Neural cell (in vitro differentiated cells): ENCODE results near the gene CFAP47.

ENCODE experiments used
- EP300 ChIP-seq: fragments of 450-650 bp; conservative IDR thresholded peaks from 2 replicates; pipeline ENCODE4 v1.6.1; 2014; ENCODE audit warnings: antibody characterized with exemption, mild to moderate bottlenecking, moderate library complexity; ENCODE audit not compliant: poor library complexity, severe bottlenecking
- EZH2 ChIP-seq: fragments of 200-600, 300-800 bp; shearing (Covaris generic), sonication (generic); IDR thresholded peaks from 2 replicates; pipeline ENCODE4 v1.6.1; 2014; ENCODE audit warnings: antibody characterized with exemption, low read length, borderline replicate concordance, mild to moderate bottlenecking; ENCODE audit not compliant: insufficient read depth, poor library complexity, severe bottlenecking
- POLR2AphosphoS5 ChIP-seq: IDR thresholded peaks from 2 replicates; pipeline ENCODE4 v1.6.1; 2012
- RAD21 ChIP-seq: fragments of 450-650 bp; conservative IDR thresholded peaks from 2 replicates; pipeline ENCODE4 v1.6.1; 2014; ENCODE audit warnings: antibody characterized with exemption, mild to moderate bottlenecking, moderate library complexity
- SMC3 ChIP-seq: fragments of 450-650 bp; conservative IDR thresholded peaks from 2 replicates; pipeline ENCODE4 v1.6.1; 2014; ENCODE audit warnings: antibody characterized with exemption, mild to moderate bottlenecking, moderate library complexity; ENCODE audit not compliant: poor library complexity
- TAF1 ChIP-seq: IDR thresholded peaks from 2 replicates; pipeline ENCODE4 v1.6.1; 2012; ENCODE audit warnings: low read depth
- TF ChIP-seq, protein P1 (sequence below): fragments of 450-650 bp; IDR thresholded peaks from 2 replicates; pipeline ENCODE4 v1.5.1; 2014; ENCODE audit warnings: antibody characterized with exemption, mild to moderate bottlenecking, moderate library complexity; ENCODE audit not compliant: poor library complexity, severe bottlenecking
- TF ChIP-seq, protein P2 (sequence below): IDR thresholded peaks from 2 replicates; pipeline ENCODE4 v1.6.1; 2012; ENCODE audit warnings: borderline replicate concordance

DNA sequence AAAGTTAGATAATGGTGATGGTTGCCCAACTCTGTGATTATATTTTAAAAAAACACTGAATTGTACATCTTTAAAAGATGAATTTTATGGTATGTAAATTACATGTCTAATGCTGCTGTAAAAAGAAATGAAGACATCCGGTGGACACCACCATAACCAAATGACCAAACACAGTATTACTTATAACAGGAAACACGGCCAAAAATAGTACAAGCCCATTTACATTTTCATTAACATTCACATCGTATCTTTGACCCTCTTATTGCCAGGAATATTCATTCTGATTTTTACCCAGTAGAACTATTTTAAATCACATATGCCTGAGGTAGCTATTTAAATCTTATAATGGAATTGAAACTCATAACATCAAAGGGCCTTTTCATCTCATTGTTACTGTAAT is 143.2 kb downstream of the CFAP47 start:
- no peak for TF ChIP-seq SMC3
- TF ChIP-seq, protein P1, sequence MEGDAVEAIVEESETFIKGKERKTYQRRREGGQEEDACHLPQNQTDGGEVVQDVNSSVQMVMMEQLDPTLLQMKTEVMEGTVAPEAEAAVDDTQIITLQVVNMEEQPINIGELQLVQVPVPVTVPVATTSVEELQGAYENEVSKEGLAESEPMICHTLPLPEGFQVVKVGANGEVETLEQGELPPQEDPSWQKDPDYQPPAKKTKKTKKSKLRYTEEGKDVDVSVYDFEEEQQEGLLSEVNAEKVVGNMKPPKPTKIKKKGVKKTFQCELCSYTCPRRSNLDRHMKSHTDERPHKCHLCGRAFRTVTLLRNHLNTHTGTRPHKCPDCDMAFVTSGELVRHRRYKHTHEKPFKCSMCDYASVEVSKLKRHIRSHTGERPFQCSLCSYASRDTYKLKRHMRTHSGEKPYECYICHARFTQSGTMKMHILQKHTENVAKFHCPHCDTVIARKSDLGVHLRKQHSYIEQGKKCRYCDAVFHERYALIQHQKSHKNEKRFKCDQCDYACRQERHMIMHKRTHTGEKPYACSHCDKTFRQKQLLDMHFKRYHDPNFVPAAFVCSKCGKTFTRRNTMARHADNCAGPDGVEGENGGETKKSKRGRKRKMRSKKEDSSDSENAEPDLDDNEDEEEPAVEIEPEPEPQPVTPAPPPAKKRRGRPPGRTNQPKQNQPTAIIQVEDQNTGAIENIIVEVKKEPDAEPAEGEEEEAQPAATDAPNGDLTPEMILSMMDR: no peak
- TF ChIP-seq TAF1: no peak
- TF ChIP-seq EP300: no peak
- TF ChIP-seq EZH2: no peak
- no peak for TF ChIP-seq POLR2AphosphoS5
- TF ChIP-seq, protein P2, sequence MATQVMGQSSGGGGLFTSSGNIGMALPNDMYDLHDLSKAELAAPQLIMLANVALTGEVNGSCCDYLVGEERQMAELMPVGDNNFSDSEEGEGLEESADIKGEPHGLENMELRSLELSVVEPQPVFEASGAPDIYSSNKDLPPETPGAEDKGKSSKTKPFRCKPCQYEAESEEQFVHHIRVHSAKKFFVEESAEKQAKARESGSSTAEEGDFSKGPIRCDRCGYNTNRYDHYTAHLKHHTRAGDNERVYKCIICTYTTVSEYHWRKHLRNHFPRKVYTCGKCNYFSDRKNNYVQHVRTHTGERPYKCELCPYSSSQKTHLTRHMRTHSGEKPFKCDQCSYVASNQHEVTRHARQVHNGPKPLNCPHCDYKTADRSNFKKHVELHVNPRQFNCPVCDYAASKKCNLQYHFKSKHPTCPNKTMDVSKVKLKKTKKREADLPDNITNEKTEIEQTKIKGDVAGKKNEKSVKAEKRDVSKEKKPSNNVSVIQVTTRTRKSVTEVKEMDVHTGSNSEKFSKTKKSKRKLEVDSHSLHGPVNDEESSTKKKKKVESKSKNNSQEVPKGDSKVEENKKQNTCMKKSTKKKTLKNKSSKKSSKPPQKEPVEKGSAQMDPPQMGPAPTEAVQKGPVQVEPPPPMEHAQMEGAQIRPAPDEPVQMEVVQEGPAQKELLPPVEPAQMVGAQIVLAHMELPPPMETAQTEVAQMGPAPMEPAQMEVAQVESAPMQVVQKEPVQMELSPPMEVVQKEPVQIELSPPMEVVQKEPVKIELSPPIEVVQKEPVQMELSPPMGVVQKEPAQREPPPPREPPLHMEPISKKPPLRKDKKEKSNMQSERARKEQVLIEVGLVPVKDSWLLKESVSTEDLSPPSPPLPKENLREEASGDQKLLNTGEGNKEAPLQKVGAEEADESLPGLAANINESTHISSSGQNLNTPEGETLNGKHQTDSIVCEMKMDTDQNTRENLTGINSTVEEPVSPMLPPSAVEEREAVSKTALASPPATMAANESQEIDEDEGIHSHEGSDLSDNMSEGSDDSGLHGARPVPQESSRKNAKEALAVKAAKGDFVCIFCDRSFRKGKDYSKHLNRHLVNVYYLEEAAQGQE: no peak
- TF ChIP-seq RAD21: no peak
